IPS DF 6.9 (cell line): ENCODE data around the gene ALK.

ENCODE experiments used
- DNase-seq: peaks from one replicate; pipeline ENCODE4 v3.0.0-alpha.2; 2013; ENCODE audit warnings: low read depth, low spot score
- H3K27ac ChIP-seq: one replicate; pipeline ENCODE4 v1.5.1; 2013; ENCODE audit warnings: low read length, control low read depth
- H3K27me3 ChIP-seq: 2 replicates; pipeline ENCODE4 v1.6.1; 2013; ENCODE audit warnings: mild to moderate bottlenecking, low read length; ENCODE audit not compliant: control insufficient read depth, insufficient read depth
- H3K36me3 ChIP-seq: 2 replicates; pipeline ENCODE4 v1.6.1; 2013; ENCODE audit warnings: low read length; ENCODE audit not compliant: control insufficient read depth, insufficient read depth
- H3K4me1 ChIP-seq: 2 replicates; pipeline ENCODE4 v1.6.1; 2013; ENCODE audit warnings: low read length; ENCODE audit not compliant: control insufficient read depth, insufficient read depth
- H3K4me3 ChIP-seq: 2 replicates; pipeline ENCODE4 v1.5.1; 2013; ENCODE audit warnings: mild to moderate bottlenecking, low read length
- H3K9me3 ChIP-seq: 2 replicates; pipeline ENCODE4 v1.6.1; 2013; ENCODE audit warnings: low read length, inconsistent platforms; ENCODE audit not compliant: control insufficient read depth, insufficient read depth
- WGBS: extraction: QIAGEN DNeasy Blood & Tissue Kit; methylation state at CpG from one replicate; pipeline ENCODE4 v1.1.7; 2013; ENCODE audit warnings: mixed read lengths, missing lambda C conversion rate; ENCODE audit not compliant: insufficient read length, insufficient coverage; 5-methylcytosine and 5-hydroxymethylcytosine counted together

The ALK gene

DNA sequence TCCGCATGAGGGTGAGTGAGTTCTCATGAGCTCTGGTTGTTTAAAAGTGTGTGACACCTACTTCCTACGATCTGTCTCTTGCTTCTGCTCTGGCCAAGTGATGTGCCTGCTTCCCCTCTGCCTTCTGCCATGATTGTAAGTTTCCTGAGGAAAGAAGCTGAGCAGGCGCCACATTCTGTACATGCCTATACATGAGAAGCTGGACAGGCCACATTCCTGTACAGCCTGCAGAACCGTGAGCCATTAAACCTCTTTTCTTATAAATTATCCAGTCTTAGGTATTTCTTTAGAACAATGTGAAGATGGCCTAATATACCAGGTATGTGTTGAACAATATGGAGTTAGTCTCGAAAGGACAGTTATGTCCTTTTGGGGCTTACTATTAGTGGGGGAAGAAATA is 281.0 kb downstream of the ALK start:
- Histone ChIP-seq H3K27me3 (no peaks in the 10 kb centered on the region), H3K36me3 (no peaks in the 10 kb centered on the region), H3K9me3 (no peaks in the 10 kb centered on the region), H3K27ac (no peak overlapping the region), H3K4me3 (no peak overlapping the region), H3K4me1 (no peaks in the 10 kb centered on the region)
- WGBS = no CpG with 5 or more reads among the region's 5 CpGs
- DNase-seq = no peak

DNA sequence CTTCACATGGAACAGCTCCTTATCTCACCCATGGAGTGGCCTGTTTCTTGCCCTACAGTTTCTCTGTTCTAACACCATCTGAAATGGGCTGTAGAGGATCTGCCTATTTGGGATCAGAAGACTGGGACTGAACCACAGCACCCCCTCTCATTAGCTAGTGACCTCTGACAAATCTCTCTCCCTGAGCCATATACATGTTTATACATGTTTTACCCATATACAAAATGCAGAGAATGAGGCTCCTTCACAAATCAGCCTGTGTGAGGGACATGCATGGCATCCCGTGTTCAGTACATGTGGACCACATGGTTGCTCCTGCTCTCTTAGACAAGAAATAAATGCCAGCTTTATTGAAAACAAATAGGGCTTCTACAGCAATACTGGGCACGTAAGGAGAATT is 282.7 kb downstream of the ALK start:
- DNase-seq = no peak
- no CpG with 5 or more reads among the region's 2 CpGs for WGBS

DNA sequence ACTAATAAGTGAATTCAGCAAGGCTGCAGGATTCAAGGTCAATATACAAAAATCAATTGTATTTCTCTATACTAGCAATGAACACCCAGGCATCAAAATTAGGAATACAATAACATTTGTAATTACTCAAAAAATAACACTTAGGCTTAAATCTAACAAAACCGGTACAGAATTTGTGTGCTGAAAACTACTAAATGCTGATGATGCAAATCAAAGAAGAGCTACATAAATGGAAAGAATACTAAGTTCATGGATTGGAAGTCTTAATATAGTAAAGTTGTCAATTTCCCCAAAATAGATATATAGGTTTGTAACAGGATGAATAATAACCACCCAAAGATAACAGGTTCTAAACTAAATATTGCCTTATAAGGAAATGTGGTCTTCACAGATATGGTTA is 286.5 kb downstream of the ALK start:
- Histone ChIP-seq H3K4me3 (no peak overlapping the region), H3K27ac (no peak overlapping the region), H3K27me3 (no peaks in the 10 kb centered on the region), H3K36me3 (no peaks in the 10 kb centered on the region), H3K4me1 (no peaks in the 10 kb centered on the region), H3K9me3 (no peaks in the 10 kb centered on the region)
- WGBS = no CpG with 5 or more reads among the region's 1 CpG
- DNase-seq = no peak

More for the DNA sequence above, 282.7 kb downstream of the ALK start:
- Histone ChIP-seq H3K4me1 (no peaks in the 10 kb centered on the region), H3K27me3 (no peaks in the 10 kb centered on the region), H3K27ac (no peak overlapping the region), H3K36me3 (no peaks in the 10 kb centered on the region), H3K4me3 (no peak overlapping the region), H3K9me3 (no peaks in the 10 kb centered on the region)

DNA sequence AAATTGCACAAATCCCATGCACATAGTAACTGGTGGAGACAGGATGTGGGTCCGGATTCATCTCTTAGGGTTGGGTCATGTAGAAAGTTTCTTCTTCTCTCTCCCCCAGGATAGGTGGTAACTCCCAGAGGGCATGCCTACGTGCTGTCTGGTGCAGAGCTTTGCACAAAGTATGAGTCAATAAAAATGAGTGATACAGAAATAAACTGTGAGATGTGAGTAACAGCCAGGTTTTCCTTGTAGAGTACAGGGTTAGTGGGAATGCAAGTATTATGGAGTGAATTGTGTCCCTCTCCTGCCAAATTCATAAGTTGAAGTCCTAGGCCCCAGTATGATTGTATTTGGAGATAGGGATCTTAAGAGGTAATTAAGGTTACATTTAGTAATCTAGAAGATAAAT is 289.4 kb downstream of the ALK start:
- H3K27me3 ChIP-seq = no peaks in the 10 kb centered on the region
- H3K36me3 ChIP-seq = no peaks in the 10 kb centered on the region
- DNase-seq = no peak
- no peak overlapping the region for H3K27ac ChIP-seq
- no CpG with 5 or more reads among the region's 2 CpGs for WGBS
- H3K9me3 ChIP-seq = no peaks in the 10 kb centered on the region
- H3K4me1 ChIP-seq = peaks cover 2% of the 10 kb centered on the region
- no peak overlapping the region for H3K4me3 ChIP-seq

DNA sequence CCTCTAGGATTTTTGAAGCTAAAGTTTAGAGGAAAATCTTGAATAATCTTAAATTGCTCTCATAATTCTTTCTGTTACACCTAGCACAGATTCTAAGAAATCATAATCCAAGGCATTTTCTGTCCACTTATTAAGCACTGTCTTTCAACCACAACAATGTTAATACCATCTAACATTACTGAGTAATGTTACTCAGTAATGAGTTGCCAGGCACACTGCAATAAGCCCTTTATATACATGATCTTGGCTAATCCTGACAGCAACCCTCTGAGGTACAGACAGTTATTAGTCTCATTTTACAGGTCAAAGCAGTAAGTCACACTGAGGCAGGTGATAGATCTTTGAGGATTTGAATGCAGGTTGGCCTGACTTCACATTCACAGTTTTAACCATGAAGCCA is 291.9 kb downstream of the ALK start:
- Histone ChIP-seq H3K36me3 (no peaks in the 10 kb centered on the region), H3K9me3 (no peaks in the 10 kb centered on the region), H3K27me3 (no peaks in the 10 kb centered on the region), H3K4me3 (no peak overlapping the region), H3K27ac (no peak overlapping the region), H3K4me1 (peaks cover 4% of the 10 kb centered on the region)
- DNase-seq = no peak

DNA sequence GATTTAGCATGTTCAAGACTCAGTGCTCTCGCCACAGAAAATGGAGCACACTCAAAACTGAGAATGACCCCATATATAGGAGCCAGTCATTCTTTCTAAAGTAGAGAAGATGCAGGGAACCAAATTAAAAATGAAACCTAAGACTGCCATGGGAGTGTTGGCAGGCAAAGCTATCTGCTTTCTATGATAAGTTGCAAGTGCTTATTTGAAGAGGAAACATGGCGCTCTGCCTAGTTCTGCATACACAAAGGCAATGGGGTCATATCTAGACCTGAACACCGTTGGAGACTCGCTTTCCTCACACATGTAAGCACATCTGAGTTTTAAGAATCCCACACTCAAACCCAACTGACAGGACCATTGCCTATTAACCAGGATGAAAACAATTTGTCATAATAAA is 292.5 kb downstream of the ALK start:
- Histone ChIP-seq H3K27ac (no peak overlapping the region), H3K27me3 (no peaks in the 10 kb centered on the region), H3K9me3 (no peaks in the 10 kb centered on the region), H3K36me3 (no peaks in the 10 kb centered on the region), H3K4me1 (peaks cover 4% of the 10 kb centered on the region), H3K4me3 (no peak overlapping the region)
- no peak for DNase-seq
- no CpG with 5 or more reads among the region's 4 CpGs for WGBS

DNA sequence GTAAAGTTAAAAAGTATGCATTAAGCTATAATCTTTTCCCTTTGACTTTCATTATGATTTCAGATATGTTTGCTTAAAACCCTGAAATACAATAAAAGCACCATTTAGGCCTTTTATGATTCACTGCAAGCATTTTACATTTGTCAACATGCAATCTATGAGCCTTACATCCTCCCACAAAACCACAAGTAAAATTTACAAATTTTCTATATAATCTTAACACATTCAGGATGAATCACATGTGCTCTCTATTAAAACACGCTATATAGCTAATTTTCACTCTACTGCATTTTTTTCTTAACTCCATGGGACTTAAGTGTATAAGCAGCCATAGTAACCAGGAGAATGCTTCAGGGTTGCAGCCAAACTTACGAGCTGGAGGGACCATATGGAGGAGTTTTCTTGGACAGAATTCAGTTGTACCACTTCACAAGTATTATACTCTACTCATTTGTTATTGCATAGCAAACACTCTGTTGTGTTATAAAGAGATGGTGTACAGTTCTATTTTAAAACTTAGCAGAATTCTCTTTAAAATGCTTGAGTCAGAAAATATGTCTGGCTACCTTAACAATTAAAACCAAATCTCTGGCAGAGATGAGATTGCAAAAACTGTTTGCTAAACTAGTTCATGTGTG is 293.2 kb downstream of the ALK start:
- DNase-seq = no peak
- peaks cover 4% of the 10 kb centered on the region for H3K4me1 ChIP-seq
- H3K27me3 ChIP-seq = no peaks in the 10 kb centered on the region
- H3K36me3 ChIP-seq = no peaks in the 10 kb centered on the region
- no peaks in the 10 kb centered on the region for H3K9me3 ChIP-seq
- no peak overlapping the region for H3K4me3 ChIP-seq
- H3K27ac ChIP-seq = no peak overlapping the region
- WGBS = 100% methylated on average over 1 of the region's 2 CpGs

DNA sequence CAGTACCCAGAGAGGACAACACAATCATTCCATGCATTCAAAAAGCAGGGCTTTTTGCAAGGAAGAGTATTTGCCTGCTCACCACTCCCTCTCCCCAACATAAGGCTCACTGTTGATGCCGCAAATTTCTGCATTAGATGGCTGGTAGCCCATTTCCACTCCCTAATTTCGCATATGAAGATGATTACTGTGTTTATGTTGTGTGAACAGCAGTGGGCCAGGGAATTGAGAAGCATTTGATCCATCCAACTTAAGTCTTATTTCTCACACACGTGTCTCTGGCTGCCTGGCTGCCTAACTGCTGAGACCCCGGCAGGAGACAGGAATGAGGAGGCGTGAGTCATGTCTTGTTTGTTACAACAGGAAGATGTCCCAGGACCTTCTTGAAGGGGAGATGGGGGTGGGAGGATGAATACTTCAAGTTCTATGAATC is 294.1 kb downstream of the ALK start:
- Histone ChIP-seq H3K27ac (no peak overlapping the region), H3K4me1 (peaks cover 4% of the 10 kb centered on the region), H3K36me3 (no peaks in the 10 kb centered on the region), H3K4me3 (no peak overlapping the region), H3K9me3 (no peaks in the 10 kb centered on the region), H3K27me3 (no peaks in the 10 kb centered on the region)
- DNase-seq = no peak
- WGBS = no CpG with 5 or more reads among the region's 5 CpGs

DNA sequence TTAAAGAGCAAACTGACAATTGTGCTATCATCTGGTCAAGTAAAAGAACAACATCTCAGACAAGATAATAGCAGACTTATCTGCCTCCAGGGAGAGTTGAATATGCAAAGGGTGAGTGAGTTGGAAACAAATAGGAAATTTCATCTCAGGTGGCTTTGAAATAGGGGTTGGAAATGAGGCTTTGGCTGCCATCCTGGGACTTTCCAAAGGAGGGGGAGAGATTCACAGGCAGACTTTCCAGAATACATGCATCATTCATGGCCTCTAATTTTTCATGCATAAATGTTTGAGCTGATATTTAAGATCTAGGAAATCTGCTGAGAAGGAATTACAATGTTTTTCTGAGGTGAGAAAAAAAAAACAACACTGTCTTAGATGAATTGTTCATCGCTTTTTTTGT is 300.5 kb downstream of the ALK start:
- Histone ChIP-seq H3K4me1 (no peaks in the 10 kb centered on the region), H3K27ac (no peak overlapping the region), H3K4me3 (no peak overlapping the region), H3K9me3 (no peaks in the 10 kb centered on the region), H3K36me3 (no peaks in the 10 kb centered on the region), H3K27me3 (no peaks in the 10 kb centered on the region)
- WGBS = no CpG with 5 or more reads among the region's 1 CpG
- DNase-seq = no peak

DNA sequence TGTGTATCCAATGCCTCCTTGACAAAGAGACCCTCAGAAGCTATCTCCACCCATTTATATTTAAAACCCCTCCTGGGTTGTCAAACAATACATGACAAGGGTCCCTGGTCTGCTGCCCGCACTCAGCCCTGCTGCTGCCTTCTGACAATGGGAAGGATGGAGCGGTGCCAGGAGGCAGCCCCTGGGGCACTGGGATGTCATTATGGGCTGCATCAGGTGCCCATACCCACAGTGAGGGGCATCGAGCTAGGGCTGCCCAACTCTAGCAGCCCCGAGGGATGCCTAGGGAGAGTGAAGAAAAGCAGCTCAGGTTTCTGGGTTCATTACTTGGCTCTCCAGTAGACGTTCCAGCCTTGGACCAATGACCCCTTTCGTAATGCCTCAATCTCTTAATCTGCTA is 301.7 kb downstream of the ALK start:
- H3K9me3 ChIP-seq = no peaks in the 10 kb centered on the region
- no peaks in the 10 kb centered on the region for H3K36me3 ChIP-seq
- H3K4me1 ChIP-seq = no peaks in the 10 kb centered on the region
- no CpG with 5 or more reads among the region's 6 CpGs for WGBS
- no peak overlapping the region for H3K27ac ChIP-seq
- no peaks in the 10 kb centered on the region for H3K27me3 ChIP-seq
- no peak for DNase-seq
- no peak overlapping the region for H3K4me3 ChIP-seq

DNA sequence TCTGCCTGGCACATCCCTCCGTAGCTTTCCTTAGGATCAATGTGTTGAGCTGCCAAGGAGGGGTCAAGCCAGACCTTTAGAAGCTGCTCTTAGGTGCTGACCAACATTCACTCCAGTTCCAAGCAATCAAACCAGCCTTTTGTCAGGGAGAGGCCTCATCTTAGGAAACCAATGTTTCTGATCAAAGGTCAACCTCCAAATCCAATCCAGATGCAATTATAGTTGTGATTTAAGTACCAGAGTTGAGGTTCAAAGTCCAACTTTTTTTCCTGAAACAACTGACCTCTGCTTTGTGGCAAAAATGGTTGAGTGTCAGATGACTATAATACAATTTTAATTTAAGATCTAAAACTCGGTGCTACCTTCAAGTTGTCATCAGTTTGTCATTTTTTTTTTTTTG is 303.4 kb downstream of the ALK start:
- Histone ChIP-seq H3K9me3 (no peaks in the 10 kb centered on the region), H3K36me3 (no peaks in the 10 kb centered on the region), H3K4me1 (no peaks in the 10 kb centered on the region), H3K4me3 (no peak overlapping the region), H3K27me3 (no peaks in the 10 kb centered on the region), H3K27ac (no peak overlapping the region)
- DNase-seq = no peak
- no CpG with 5 or more reads among the region's 2 CpGs for WGBS
